Osteocyte (in vitro differentiated cells): Measurements from ENCODE around the gene METAP2. TPM values are rescaled to one million over a fixed set of nuclear protein-coding genes. Genes with fewer than 3 reads are reported as not detected.
"Not testable (repeated sequence)": the region's sequence is repeated elsewhere in the genome, so short reads cannot be mapped to it uniquely, and the experiment has no call there.

Source experiments
- DNase-seq: peaks from one replicate; pipeline ENCODE4 v3.0.0; 2021; ENCODE audit warnings: mixed read lengths; ENCODE audit not compliant: unreplicated experiment; ENCODE audit errors: extremely low spot score
- H3K27ac Mint-ChIP-seq: one replicate; pipeline ENCODE4 v1.8.0; 2021; ENCODE audit warnings: mild to moderate bottlenecking, mixed read lengths; ENCODE audit not compliant: unreplicated experiment
- H3K27me3 Mint-ChIP-seq: one replicate; pipeline ENCODE4 v1.8.0; 2021; ENCODE audit warnings: mixed read lengths; ENCODE audit not compliant: unreplicated experiment
- H3K36me3 Mint-ChIP-seq: one replicate; pipeline ENCODE4 v1.8.0; 2021; ENCODE audit warnings: mixed read lengths; ENCODE audit not compliant: unreplicated experiment
- H3K4me1 Mint-ChIP-seq: one replicate; pipeline ENCODE4 v1.8.0; 2021; ENCODE audit warnings: mixed read lengths; ENCODE audit not compliant: unreplicated experiment
- H3K4me3 Mint-ChIP-seq: one replicate; pipeline ENCODE4 v1.8.0; 2021; ENCODE audit warnings: mild to moderate bottlenecking, moderate library complexity, mixed read lengths; ENCODE audit not compliant: unreplicated experiment
- H3K9me3 Mint-ChIP-seq: one replicate; pipeline ENCODE4 v1.8.0; 2021; ENCODE audit warnings: mixed read lengths; ENCODE audit not compliant: unreplicated experiment
- total RNA-seq: library from RNA; stranded (reverse); gene quantifications from 2 replicates; pipeline ENCODE4 v1.2.1, GENCODE V29; 2021
- TF ChIP-seq, protein P1 (sequence below): fragments of 200-600 bp; sonication (generic); IDR thresholded peaks from 2 replicates; pipeline ENCODE4 v1.5.0; 2021; ENCODE audit warnings: antibody characterized with exemption, mild to moderate bottlenecking, moderate library complexity

The METAP2 gene
- total RNA-seq, 1 donor from 2014 or later: 76.6 TPM

DNA sequence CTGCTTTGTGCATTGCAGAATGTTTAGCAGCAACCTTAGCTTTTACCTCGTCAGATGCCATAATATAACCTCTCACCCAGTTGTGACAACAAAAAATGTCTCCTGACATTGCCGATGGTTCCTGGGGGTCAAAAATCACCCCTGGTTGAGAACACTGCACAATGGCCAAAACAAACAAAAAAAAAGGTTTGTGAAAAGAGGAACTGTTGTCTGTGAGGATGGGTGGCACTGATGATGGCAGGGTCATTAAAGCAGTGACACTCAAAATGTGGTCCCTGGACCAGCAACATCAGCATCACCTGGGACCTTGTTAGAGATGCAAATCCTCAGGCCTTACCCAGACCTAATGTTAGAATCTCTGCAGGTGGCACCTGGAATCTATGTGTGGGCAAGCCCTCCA, 36.4 kb upstream of the METAP2 start:
- Mint-ChIP-seq H3K36me3 (no peaks in the 10 kb centered on the region), H3K4me1 (peaks cover 2% of the 10 kb centered on the region), H3K9me3 (no peaks in the 10 kb centered on the region), H3K4me3 (no peak overlapping the region), H3K27me3 (peaks cover 11% of the 10 kb centered on the region), H3K27ac (no peak overlapping the region)
- no peak for DNase-seq
- TF ChIP-seq, protein P1, sequence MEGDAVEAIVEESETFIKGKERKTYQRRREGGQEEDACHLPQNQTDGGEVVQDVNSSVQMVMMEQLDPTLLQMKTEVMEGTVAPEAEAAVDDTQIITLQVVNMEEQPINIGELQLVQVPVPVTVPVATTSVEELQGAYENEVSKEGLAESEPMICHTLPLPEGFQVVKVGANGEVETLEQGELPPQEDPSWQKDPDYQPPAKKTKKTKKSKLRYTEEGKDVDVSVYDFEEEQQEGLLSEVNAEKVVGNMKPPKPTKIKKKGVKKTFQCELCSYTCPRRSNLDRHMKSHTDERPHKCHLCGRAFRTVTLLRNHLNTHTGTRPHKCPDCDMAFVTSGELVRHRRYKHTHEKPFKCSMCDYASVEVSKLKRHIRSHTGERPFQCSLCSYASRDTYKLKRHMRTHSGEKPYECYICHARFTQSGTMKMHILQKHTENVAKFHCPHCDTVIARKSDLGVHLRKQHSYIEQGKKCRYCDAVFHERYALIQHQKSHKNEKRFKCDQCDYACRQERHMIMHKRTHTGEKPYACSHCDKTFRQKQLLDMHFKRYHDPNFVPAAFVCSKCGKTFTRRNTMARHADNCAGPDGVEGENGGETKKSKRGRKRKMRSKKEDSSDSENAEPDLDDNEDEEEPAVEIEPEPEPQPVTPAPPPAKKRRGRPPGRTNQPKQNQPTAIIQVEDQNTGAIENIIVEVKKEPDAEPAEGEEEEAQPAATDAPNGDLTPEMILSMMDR: no peak

DNA sequence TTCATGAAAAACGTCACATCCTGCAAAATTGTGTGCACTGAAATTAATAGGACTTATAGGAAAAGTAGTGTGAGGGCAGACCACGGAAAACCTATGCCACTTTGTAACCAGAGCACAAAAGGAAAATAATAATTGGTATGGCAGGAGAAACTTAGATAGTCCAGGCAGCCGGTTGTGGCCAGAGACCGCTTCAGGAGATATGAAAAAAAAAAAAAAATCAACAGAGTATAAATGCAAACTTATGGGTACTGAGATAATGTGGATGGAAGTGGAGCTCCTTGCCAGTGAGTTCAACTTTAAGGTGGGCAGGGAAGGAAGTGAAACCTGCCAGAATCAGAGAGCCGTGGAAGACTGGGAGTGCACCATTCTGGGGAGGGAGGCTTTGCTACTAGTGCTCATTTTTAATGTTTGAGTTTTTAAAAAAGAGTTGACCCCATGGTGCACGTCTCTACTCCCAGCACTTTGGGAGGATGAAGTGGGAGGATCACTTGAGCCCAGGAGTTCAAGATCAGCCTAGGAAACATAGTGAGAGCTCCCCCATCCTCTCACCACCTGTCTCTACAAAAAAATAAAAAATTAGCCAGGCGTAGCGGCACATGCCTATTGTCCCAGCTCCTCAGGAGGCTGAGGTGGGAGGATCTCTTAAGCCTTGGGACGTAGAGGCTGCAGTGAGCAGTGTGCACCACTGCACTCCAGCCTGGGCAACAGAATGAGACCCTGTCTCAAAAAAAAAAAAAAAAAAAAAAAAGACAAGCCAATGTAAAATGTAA, 34.3 kb upstream of the METAP2 start:
- Mint-ChIP-seq H3K36me3 (no peaks in the 10 kb centered on the region), H3K4me1 (peaks cover 2% of the 10 kb centered on the region)
- no peak for DNase-seq

DNA sequence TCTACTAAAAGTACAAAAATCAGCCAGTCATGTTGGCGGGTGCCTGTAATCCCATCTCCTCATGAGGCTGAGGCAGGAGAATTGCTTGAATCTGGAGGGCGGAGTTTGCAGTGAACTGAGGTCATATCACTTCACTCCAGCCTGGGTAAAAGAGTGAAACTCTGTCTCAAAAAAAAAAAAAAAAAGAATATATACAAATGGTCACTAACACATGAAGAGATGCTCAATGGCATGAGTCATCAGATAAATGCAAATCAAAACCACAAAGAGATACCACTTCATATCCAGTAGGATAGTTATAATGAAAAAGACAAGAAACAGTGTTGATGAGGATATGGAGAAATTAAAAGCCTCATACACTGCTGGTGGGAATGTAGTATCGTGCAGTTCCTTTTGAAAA, 33.6 kb upstream of the METAP2 start:
- Mint-ChIP-seq H3K36me3 (no peaks in the 10 kb centered on the region), H3K27me3 (peaks cover 10% of the 10 kb centered on the region), H3K4me3 (no peak overlapping the region), H3K27ac (no peak overlapping the region), H3K4me1 (peaks cover 2% of the 10 kb centered on the region), H3K9me3 (no peaks in the 10 kb centered on the region)
- TF ChIP-seq, protein P1: no peak
- no peak for DNase-seq

More for the DNA sequence above, 34.3 kb upstream of the METAP2 start:
- H3K9me3 Mint-ChIP-seq: no peaks in the 10 kb centered on the region
- no peak overlapping the region for H3K4me3 Mint-ChIP-seq
- peaks cover 11% of the 10 kb centered on the region for H3K27me3 Mint-ChIP-seq
- TF ChIP-seq, protein P1: no peak
- H3K27ac Mint-ChIP-seq: no peak overlapping the region

DNA sequence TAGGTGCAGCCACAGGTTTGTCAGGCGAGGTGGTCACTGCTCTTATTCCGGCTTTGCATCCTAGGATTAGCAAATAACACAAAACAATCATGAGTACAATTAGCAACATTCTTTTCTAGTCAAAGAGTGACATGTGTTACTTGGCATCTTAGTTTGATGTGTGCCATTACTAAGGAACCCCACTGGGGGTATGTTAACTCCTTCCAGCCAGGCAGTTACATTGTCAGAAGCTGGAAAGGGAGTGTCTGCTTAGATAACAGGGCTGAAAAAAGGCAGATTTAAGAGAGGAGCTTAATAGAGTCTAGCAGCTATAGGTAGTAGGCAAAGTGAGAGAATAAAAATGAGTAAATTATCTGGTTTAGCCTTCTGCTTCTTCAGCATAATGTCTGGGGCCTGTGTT, 30.5 kb upstream of the METAP2 start:
- H3K4me1 Mint-ChIP-seq: peaks cover 2% of the 10 kb centered on the region
- TF ChIP-seq, protein P1: no peak
- no peaks in the 10 kb centered on the region for H3K36me3 Mint-ChIP-seq
- no peaks in the 10 kb centered on the region for H3K9me3 Mint-ChIP-seq
- H3K4me3 Mint-ChIP-seq: no peak overlapping the region
- H3K27ac Mint-ChIP-seq: no peak overlapping the region
- DNase-seq: no peak
- peaks cover 13% of the 10 kb centered on the region for H3K27me3 Mint-ChIP-seq

DNA sequence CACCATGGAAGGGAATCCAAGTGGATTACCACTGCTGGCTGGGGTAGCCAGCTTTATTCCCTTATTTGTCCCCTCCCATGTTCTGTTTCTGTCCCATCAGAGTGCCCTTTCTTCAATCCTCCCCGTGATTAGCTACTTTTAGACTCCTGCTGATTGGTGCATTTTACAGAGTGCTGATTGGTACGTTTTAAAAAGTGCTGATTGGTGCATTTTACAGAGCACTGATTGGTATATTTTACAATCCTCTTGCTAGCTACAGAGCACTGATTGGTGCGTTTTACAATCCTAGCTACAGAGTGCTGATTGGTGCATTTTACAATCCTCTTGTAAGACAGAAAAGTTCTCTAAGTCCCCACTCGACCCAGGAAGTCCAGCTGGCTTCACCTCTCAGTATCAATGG, 28.9 kb upstream of the METAP2 start:
- H3K4me3 Mint-ChIP-seq, H3K4me1 Mint-ChIP-seq, DNase-seq, H3K27ac Mint-ChIP-seq, H3K36me3 Mint-ChIP-seq, H3K9me3 Mint-ChIP-seq: not testable (repeated sequence)
- peaks cover 17% of the 10 kb centered on the region for H3K27me3 Mint-ChIP-seq
